Epithelial cell of prostate (primary cell): ENCODE measurements around the gene APOL1.
A peak's percentile ranks its signal among the peaks of the same experiment; 100 is the strongest.

Source experiments
- DNase-seq: peaks from one replicate; pipeline ENCODE4 v3.0.0-alpha.2; 2011; ENCODE audit warnings: low read depth, low spot score
- H3K27ac ChIP-seq: fragments of 450-650 bp; 2 replicates; pipeline ENCODE4 v1.5.1; 2017; ENCODE audit warnings: mild to moderate bottlenecking

Gene APOL1

DNA sequence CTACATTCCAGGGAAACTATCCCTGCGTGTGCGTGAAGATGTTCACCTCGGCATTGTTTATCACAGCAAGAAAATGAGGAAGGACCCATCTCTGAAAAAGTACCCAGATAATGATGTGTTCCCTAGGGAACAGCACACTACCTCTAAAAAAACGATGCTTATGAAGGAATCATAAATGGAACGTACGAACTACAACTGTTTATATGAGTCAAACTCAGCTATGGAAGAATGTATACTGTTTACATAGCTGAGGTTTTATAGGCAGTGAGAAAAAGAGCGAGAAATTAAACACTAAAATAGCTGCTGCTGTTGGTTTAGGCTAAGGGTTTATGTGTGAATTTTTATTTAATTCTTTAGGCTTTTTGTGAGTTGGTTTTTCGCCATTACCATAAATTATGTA, 48.9 kb downstream of the APOL1 start:
- DNase-seq: no peak
- peak overlapping the region; percentile 35 for H3K27ac ChIP-seq

GRCh38 chr22:36302439-36303114, 49.6 kb downstream of the APOL1 start:
- H3K27ac ChIP-seq: peak overlapping the region; percentile 35

DNA sequence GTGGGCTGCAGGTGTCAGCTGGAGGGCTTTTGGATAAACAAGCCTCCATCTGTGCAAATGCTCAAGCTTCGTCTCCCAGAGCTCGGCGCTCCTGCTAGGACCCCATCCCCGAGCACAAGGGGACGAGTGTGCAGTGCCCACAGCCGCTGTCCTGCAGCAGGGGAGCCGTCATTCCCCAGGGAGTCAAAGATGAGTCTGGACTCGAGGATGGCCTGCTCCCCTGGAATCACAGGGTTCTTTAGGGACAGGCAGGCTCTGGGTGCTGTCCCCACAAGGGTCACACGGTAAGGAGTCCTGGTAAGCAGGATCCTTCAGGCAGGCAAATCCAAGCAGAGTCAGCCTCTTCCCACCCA, 50.2 kb downstream of the APOL1 start:
- peak overlapping the region; percentile 35 for H3K27ac ChIP-seq

More at GRCh38 chr22:36302439-36303114, 49.6 kb downstream of the APOL1 start:
- no peak for DNase-seq

DNA sequence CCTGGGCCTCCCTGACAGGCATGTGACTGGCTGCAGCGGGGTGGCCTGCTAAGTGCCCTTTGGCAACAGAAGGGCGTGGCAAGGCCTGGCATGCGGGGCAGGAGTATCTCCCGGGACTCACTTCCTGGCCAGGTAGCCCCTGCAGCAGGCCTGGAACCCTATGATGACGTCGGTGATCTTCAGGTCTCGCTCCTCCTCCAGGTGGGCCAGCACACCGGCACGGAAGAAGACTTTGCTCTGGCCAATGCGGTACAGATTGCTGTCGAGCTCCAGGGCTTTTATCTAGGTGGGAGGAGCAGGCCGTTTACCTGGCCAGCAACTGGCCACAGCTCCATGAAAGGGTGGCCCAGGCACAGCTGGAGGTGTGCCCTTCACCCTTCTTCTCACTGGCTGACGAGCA, 50.9 kb downstream of the APOL1 start:
- DNase-seq: no peak
- H3K27ac ChIP-seq: peak overlapping the region; percentile 35

More for the DNA sequence above, 50.2 kb downstream of the APOL1 start:
- no peak for DNase-seq

DNA sequence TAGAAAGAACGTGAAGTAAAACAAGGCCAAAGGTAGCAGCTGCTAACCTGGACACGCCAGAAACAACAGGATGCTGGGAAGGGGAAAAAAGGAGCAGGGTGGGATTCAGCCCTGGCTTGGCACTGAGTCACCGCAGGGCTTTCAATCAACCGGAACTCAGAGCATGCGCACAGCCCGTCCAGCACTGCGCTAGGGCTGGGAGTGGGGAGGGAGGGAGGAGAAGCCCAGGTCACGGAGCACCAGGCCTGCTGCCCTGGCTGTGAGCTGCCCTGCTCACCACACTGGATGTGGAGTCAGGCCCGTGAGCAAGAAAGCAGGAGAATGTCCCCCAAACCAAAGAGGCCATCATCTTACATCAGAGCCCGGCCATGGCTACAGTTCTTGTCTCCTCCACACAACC, 51.5 kb downstream of the APOL1 start:
- DNase-seq: no peak
- peak overlapping the region; percentile 35 for H3K27ac ChIP-seq

DNA sequence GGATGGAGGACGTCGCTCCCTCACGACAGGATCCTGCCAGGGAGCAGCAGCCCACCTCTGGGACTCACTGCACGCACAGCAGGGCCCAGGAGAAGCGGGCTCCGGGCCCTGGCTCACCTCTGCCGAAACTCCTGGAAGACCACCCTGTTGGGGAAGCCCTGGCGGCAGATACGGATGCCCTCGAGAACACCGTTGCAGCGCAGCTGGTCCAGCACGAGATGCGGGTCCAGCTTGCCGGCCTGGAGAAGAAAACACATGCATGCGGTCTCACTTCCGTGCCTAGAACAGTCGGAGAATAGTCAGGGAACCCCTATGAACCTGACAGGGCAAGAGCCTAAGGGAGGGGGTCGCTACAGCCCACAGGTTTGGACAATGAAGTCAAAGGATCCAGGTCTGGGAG, 52.9 kb downstream of the APOL1 start:
- no peak overlapping the region for H3K27ac ChIP-seq
- DNase-seq: no peak

DNA sequence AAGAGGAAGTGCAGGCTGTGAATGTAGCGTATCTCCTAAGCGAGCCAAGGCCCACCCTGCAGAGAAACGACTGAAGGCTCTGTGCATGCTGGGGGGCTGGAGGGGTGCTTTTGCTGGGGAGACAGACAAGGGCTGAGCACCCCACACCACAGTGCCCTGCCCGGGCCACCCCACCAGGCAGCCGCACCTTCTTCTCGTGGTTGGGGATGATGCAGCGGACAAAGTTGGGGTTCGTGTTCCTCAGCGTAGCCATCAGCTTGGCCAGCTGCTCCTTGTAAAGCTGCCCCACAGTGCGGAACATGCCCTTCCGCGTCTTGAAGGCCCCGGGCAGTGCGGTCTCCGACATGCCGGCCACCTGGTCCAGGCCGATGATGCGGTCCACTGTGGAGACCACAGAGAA, 53.3 kb downstream of the APOL1 start:
- no peak for DNase-seq
- H3K27ac ChIP-seq: no peak overlapping the region

DNA sequence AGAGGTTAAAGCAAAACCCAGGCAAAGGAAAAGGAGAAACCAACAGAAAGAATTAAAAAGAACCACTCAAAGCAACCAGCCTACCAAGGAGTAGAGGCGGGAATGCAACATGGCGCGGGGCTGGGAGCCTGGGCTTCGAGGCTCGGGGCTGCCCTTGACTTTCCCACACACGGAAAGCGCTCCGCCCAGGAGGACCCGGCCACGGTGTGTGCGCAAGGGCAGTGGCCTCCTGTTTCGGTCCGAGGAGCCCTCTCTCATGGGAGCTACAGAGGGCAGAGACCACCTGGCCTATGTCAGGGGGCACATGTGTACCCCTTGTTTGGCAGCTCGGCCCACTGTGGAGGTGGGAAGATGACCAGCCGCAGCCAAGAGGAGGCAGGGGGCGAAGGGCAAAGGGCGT, 55.9 kb downstream of the APOL1 start:
- no peak overlapping the region for H3K27ac ChIP-seq
- DNase-seq: no peak

- no peak for DNase-seq
- peak overlapping the region; percentile 36 for H3K27ac ChIP-seq
These were observed 58.6 kb downstream of the APOL1 start for GRCh38 chr22:36311386-36312085.

DNA sequence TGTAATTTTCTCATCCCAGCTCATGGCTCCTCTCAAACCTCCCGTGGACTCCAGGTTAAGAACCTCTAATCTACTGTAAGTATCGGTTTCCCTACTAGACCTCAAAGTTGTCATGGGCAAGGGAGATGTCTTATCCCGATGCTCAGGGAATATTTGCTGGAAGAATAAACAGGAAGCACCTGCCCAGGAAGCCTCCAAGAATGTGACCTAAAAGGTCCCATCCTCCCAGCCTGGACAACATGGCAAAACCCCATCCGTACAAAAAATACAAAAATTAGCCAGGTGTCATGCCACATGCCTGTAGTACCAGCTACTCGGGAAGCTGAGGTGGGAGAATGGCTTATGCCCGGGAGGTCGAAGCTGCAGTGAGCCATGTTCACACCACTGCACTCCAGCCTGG, 62.4 kb downstream of the APOL1 start:
- peak overlapping the region; percentile 16 for H3K27ac ChIP-seq
- no peak for DNase-seq

GRCh38 chr22:36316419-36316818, 63.5 kb downstream of the APOL1 start:
- H3K27ac ChIP-seq: no peak overlapping the region
- no peak for DNase-seq
